Astrocyte of the spinal cord (primary cell): Measurements from ENCODE around the gene SH3BGR.

Experiments used
- DNase-seq: peaks from one replicate; pipeline ENCODE4 v3.0.0; 2011; ENCODE audit warnings: low read depth, low spot score
- H3K4me3 ChIP-seq: 2 replicates; pipeline ENCODE4 v1.5.1; 2011; ENCODE audit warnings: low read depth, mild to moderate bottlenecking, low read length, moderate library complexity
- CTCF ChIP-seq: IDR thresholded peaks from 2 replicates; pipeline ENCODE4 v1.5.1; 2012; ENCODE audit warnings: low read depth, mild to moderate bottlenecking, low read length, inconsistent platforms
- in situ Hi-C: cut with HindIII; loops from 2 replicates; pipeline ENCODE4 v1.10.0; 2017; ENCODE audit warnings: low sequenced_read_pairs

SH3BGR gene

GRCh38 chr21:39447264-39447663, 4.5 kb upstream of the SH3BGR start:
- DNase-seq: no peak
- in situ Hi-C loops: no loop called here
- no peak overlapping the region for H3K4me3 ChIP-seq
- no peak for TF ChIP-seq CTCF

- no peak overlapping the region for H3K4me3 ChIP-seq
- in situ Hi-C loops: no loop called here
- DNase-seq: peak; percentile 15
- TF ChIP-seq CTCF: no peak
Observed at GRCh38 chr21:39452207-39452969, 618 bp downstream of the SH3BGR start.

- in situ Hi-C loops: no loop called here
Observed at GRCh38 chr21:39452970-39453342, 1.2 kb downstream of the SH3BGR start.

GRCh38 chr21:39453571-39454179, 1.9 kb downstream of the SH3BGR start:
- in situ Hi-C loops: no loop called here
- TF ChIP-seq CTCF: no peak
- H3K4me3 ChIP-seq: no peak overlapping the region
- DNase-seq: no peak

More at GRCh38 chr21:39452970-39453342, 1.2 kb downstream of the SH3BGR start:
- DNase-seq: no peak
- TF ChIP-seq CTCF: no peak
- no peak overlapping the region for H3K4me3 ChIP-seq

GRCh38 chr21:39454949-39455668, 3.3 kb downstream of the SH3BGR start:
- no peak for DNase-seq
- in situ Hi-C loops: no loop called here
- no peak overlapping the region for H3K4me3 ChIP-seq
- no peak for TF ChIP-seq CTCF

- DNase-seq: no peak
- in situ Hi-C loops: no loop called here
- no peak overlapping the region for H3K4me3 ChIP-seq
- TF ChIP-seq CTCF: no peak
Observed at GRCh38 chr21:39456665-39457064, 4.9 kb downstream of the SH3BGR start.
